Measurements from ENCODE around the gene RGS9.

Gene RGS9

DNA sequence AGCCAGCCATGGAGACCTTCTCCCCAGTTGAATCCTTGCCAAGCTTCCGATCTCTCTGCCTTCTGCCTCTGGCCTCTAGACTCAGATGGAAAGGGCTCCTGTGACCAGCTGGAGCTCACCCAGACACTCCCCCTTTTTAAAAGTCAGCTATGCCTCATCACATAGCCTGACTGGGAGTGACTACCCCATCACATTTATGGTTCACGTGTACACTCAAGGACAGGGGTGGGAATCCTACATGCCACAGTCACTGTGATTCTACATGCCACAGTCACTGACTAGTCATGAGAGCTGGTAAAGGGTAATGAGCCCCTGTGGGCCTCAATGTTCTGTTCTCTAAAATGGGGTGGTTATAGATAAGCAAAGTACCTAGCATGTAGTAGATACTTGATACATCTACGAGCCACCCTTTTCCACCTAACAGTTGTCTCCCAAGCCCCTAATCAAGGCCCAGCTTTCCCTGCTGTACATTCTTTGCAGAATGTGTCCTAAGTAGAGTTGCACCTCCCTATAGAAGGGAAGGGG, 85.1 kb downstream of the RGS9 start:
- DNase-seq: no peak

- DNase-seq: no peak
Observed at GRCh38 chr17:65225061-65225460, 87.9 kb downstream of the RGS9 start.

DNA sequence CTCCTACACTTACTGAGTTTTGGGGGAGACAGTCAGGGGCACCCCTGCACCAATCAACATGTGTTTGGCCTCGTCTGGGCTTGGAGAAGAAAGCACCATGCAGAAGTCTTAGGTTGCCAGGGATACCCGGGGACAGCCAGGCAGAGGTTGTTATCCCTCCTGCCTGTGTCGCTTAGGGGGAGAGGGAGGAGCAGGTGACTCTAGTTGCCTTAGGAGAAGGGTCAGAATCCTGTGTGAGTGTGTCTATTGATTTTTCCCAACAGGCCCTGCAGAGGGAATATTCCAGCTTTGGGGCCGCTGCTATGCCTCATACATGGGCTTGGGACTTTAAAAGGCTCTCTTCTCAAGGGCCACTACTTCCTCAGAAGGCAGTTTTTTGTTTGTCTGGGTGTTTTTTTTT, 89.1 kb downstream of the RGS9 start:
- DNase-seq: no peak

DNA sequence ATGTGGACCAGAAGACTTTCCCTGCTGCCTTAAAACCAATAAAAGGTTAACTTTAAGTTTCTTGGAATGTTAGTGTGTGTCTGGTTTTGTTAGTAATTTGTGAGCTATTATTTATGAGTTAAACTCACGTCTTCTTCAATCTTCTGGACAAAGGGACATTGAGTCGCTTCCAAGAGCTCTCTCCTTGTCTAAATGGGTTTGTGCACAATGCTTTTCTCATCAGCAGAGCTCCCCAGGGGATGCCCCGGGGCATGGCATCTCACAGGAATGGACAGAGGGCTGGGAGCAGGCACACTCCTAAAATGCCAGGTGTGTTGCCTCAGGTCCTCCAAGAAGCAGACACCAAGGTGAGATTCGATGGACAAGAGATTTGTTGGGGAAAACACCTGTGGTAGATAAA, 90.5 kb downstream of the RGS9 start:
- no peak for DNase-seq

DNA sequence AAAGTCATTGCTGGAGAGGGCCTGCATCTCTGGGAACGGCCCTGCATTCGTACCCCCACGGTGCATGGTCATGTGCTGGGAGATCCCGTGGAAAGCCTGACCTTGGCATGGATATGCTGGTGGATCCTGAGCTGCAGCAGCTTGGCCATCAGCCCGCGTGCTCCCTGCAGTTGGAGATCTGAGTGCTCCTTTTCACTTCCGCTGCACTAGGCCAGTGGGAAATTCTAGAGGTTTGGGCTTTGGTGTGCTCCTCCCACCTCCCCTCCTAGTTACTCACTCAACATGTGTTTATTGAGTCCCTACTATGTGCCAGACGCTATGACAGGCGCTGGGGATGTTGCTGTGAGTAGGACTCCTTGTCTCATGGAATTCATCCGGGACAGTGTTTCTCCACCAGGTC, 91.1 kb downstream of the RGS9 start:
- DNase-seq: no peak

- DNase-seq: no peak
Observed at GRCh38 chr17:65228734-65229620, 91.8 kb downstream of the RGS9 start.

GRCh38 chr17:65229621-65229995, 92.4 kb downstream of the RGS9 start:
- DNase-seq: no peak

DNA sequence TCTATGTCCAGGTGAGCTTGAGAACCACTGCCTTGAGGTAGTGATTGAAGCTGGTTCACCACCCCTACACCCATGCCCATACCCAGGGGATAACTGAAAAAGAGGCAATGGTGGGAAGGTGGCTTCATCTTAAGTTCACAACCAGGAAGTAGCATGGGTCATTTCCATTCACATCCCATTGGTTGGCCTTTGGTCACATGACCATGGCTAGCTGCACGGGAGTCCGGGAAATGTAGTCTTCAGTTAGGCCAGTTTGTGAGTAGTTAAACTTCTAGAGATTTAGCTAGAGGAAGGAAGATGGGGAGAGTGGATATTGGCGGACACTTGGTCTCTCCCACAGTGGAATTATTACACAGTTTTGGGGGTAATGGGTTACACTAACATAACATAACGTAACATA, 92.9 kb downstream of the RGS9 start:
- DNase-seq: no peak

DNA sequence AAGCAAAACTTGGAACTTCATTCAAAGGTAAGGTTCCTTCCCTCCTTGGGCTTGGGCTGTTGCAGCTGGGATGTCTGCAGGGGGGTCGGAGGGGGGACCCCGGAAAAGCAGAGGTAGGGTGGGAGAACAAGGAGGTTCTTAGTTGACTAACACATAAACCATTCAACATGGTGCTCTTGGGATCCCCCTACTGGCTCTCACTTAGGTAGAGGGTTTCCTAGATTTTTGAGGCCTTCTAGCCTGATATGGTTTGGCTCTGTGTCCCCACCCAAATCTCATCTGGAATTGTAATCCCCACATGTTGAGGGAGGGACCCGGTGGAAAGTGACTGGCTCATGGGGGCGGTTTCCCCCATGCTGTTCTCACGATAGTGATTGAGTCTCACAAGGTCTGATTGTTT, 93.9 kb downstream of the RGS9 start:
- DNase-seq: no peak

DNA sequence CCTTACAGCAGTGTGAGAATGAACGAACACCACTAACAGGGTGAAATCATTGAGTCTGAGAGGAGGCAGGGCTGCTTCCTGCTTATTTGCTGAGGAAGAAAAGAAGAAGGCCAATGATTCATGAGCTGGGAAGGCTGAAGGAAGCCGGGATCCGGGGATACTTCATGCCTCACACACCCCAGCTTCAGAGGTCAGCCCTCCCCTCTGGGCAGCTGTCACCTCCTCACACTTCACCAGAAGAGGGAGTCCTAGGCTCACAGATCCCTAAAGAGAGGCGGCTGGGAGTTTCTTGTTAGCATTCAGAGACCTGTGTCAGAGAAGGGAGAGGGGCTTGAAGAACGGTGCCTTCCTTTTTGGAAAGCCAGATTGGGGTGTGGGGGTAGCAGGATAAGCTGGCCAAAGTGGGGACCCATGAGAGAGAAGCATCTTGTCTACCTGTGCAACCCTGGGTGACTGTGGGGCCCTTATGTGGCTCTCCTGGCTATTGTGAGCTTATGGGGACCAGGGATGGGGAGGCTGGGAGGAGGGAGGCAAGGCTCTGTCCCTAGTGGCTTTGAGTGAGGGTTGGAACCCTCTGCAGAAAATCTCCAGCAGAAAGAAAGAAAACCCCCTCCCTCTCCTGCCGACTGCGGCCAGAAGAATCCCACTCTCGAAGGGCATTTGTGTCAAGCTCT, 94.6 kb downstream of the RGS9 start:
- DNase-seq: no peak

DNA sequence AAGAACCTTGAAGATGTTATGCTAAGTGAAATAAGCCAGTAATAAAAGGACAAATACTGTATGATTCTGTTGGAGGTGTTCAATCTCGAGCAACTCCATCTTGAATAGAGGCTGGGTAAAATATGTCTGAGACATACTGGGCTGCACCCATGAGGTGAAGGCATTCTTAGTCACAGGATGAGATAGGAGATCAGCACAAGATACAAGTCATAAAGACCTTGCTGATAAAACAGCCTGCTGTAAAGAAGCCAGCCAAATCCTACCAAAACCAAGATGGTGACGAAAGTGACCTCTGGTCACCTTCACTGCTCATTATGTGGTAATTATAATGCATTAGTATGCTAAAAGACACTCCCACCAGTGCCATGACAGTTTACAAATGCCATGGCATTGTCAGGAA, 98.1 kb downstream of the RGS9 start:
- DNase-seq: no peak

DNA sequence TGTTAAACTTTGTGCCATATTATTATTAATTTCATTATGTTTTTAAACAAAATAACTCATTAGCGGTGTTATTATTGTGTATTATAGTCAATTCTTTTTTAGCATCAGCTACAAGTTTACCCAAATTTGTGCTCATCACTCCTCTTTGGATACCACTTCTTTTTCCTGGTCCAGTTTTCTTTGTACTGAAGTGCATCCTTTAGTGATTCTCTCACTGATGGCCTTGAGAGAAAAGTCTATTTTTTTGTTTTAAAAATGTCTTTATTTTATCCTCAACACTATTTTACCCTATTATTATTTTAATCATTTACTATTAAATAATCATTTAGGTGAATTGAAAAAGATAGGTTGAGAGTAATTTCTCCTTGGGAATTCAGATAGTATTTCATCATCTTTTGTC, 99.2 kb downstream of the RGS9 start:
- no peak for DNase-seq

- no peak for DNase-seq
Observed at GRCh38 chr17:65243838-65244625, 106.9 kb downstream of the RGS9 start.

DNA sequence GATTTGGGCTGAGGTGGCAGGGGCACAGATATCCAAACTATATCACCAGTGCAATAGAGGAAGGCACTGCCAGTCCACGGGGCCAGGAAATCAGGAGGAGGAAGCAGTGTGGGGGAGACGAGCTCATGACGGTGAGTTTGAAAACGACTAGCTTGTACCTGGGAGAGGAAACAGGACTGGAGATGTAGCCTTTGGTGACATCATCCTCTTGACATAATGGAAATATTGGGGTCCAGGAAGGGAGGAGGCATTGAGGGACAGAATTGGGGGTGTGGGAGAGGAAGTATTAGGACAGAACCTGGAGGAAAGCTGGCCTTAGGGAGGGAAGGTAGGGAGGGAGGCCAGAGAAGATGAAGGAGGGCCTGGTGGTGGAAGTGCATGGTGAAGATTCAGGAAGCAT, 109.1 kb downstream of the RGS9 start:
- no peak for DNase-seq

DNA sequence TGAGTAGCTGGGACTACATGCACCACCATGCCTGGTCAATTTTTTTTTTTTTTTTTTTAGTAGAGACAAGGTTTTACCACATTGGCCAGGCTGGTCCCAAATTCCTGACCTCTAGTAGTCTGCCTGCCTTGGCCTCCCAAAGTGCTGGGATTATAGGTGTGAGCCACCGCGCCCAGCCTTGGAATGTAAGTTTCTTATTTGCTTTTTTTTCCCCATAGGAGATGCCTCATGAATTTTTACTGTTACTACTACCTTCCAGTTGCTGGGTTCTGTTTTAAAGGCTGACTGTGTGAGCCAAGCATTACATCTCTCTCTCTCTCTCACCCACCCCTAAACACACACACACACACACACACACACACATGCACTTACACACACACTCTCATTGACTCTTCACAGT, 112.6 kb downstream of the RGS9 start:
- no peak for DNase-seq

GRCh38 chr17:65254166-65254565, 117.0 kb downstream of the RGS9 start:
- no peak for DNase-seq

- no peak for DNase-seq
Observed at GRCh38 chr17:65259281-65259680, 122.1 kb downstream of the RGS9 start.

GRCh38 chr17:65259696-65260485, 122.7 kb downstream of the RGS9 start:
- no peak for DNase-seq

GRCh38 chr17:65260626-65261025, 123.5 kb downstream of the RGS9 start:
- no peak for DNase-seq

DNA sequence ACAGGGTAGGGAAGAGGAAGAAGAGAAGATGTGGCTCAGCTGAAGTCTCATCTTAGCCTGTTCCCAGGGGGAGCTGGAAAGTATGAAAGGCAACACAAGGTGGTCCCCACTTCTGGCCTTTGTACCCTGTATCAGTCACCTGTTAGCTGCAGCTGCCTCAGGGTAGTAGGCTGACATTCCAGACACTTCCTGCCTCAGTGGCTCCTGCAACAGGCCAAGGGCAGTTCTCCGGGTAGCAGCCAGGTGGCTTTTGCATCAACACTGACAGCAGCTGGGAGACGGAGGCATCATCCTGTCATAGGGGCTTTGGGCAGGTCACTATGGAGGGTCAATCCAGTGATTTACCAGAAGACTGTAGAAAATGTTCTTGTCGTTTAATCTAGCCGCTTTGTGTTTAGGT, 124.0 kb downstream of the RGS9 start:
- DNase-seq: no peak

DNA sequence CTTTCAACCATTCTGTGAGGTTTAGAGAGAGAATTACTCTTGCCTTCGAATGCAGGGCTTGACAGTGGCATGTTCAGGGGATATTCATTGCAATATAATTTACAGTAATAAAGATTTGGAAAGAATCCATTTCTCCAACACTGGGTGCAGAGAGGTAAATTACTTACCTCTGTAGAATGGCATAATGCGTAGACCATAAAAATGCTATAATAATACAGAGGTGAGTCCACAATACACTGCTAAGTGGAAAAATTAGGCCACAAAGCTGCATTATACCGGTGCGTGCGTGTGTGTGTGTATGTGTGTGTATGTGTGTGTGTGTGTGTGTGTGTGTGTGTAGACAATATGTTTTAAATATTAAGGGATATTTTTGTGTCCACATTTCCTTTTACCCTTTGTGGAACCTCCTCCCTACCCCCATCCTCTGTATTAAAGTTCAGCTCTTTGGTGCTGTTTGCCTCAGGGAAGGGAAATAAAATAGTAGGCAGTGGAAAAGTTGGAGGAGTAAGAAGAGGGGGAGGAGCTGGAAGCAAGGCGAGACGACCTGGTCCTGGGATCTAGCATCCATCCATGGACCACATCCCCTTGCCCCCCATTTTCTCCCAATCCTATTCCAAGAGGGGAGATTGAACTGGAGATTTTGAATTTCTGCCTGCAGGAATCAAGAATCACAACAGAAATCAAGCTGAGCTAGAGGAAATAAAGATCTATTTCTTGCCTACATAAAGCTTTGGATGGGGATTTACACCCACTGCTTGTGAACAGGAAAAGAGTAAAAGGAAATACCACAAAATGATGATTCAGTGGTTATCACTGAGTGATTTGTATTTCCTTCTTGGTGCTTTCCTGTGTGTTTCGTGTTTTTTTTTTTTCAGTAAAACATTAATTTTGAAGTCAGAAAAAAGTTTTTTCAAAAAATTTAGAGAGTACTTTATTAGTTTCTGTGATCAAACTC, 124.8 kb downstream of the RGS9 start:
- no peak for DNase-seq

DNA sequence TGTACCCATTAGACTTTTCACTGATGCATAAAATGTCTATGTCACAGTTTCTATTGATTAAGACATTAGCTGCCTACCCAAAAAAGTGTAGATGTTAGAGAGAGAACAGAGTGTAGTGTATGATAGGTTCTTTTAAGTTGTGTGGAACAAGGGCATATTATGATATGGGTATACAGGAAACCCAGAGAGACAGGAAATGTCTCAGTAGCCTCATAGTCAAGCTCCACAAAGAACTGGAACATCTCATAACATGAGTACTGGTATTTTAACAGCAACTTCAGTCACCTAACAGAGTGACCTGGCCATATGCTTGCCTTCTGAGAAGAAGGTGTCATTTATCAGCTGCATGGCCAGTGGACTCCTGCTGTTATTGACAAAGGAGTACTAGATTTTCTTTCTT, 128.1 kb downstream of the RGS9 start:
- DNase-seq: no peak

Measured in NCI-H1048 (cell line).